ENCODE measurements around the gene WSB2.

WSB2 gene

GRCh38 chr12:118046430-118046829, 14.5 kb downstream of the WSB2 start:
- Histone ChIP-seq H4K20me1 (ENCODE audit: control insufficient read depth, insufficient read depth, low read depth, low read length) (no peaks in the 10 kb centered on the region), H3F3A (ENCODE audit: control insufficient read depth, insufficient read depth) (no peaks in the 10 kb centered on the region), H3K27me3 (ENCODE audit: control insufficient read depth, low read length) (no peaks in the 10 kb centered on the region), H3K4me3 (ENCODE audit: low read length) (no peak overlapping the region), H3K9me3 (ENCODE audit: control insufficient read depth, insufficient read depth, low read length) (no peaks in the 10 kb centered on the region), H3K27ac (ENCODE audit: low read depth, low read length) (no peak overlapping the region), H3K36me3 (ENCODE audit: control insufficient read depth, low read length) (no peaks in the 10 kb centered on the region), H3K79me2 (ENCODE audit: control insufficient read depth, low read length) (no peaks in the 10 kb centered on the region), H3K4me1 (ENCODE audit: control insufficient read depth, low read length) (no peaks in the 10 kb centered on the region), H3K9me2 (replicated peaks; ENCODE audit: control insufficient read depth, low read length) (no peaks in the 10 kb centered on the region), H3K4me2 (ENCODE audit: low read length) (no peak overlapping the region)
- TF ChIP-seq EZH2phosphoT487 (IDR thresholded peaks at IDR 0.05; ENCODE audit: borderline replicate concordance, low read length), result no peak
- no peak for TF ChIP-seq CTCF (IDR thresholded peaks at IDR 0.05; ENCODE audit: low read depth, low read length, poor library complexity, severe bottlenecking)

GRCh38 chr12:118044577-118044976, 16.4 kb downstream of the WSB2 start:
- Histone ChIP-seq H3F3A (ENCODE audit: control insufficient read depth, insufficient read depth) (no peaks in the 10 kb centered on the region), H3K9me3 (ENCODE audit: control insufficient read depth, insufficient read depth, low read length) (no peaks in the 10 kb centered on the region), H3K79me2 (ENCODE audit: control insufficient read depth, low read length) (no peaks in the 10 kb centered on the region), H3K27me3 (ENCODE audit: control insufficient read depth, low read length) (no peaks in the 10 kb centered on the region), H3K4me3 (ENCODE audit: low read length) (no peak overlapping the region), H3K4me2 (ENCODE audit: low read length) (no peak overlapping the region), H4K20me1 (ENCODE audit: control insufficient read depth, insufficient read depth, low read depth, low read length) (no peaks in the 10 kb centered on the region), H3K4me1 (ENCODE audit: control insufficient read depth, low read length) (no peaks in the 10 kb centered on the region), H3K9me2 (replicated peaks; ENCODE audit: control insufficient read depth, low read length) (no peaks in the 10 kb centered on the region), H3K36me3 (ENCODE audit: control insufficient read depth, low read length) (no peaks in the 10 kb centered on the region), H3K27ac (ENCODE audit: low read depth, low read length) (no peak overlapping the region)
- TF ChIP-seq CTCF (IDR thresholded peaks at IDR 0.05; ENCODE audit: low read depth, low read length, poor library complexity, severe bottlenecking) (no peak), EZH2phosphoT487 (IDR thresholded peaks at IDR 0.05; ENCODE audit: borderline replicate concordance, low read length) (no peak)

GRCh38 chr12:118044075-118044474, 16.9 kb downstream of the WSB2 start:
- H3K27ac ChIP-seq (ENCODE audit: low read depth, low read length), result no peak overlapping the region
- no peak overlapping the region for H3K4me2 ChIP-seq (ENCODE audit: low read length)
- TF ChIP-seq EZH2phosphoT487 (IDR thresholded peaks at IDR 0.05; ENCODE audit: borderline replicate concordance, low read length), result no peak
- no peaks in the 10 kb centered on the region for H3K79me2 ChIP-seq (ENCODE audit: control insufficient read depth, low read length)
- no peaks in the 10 kb centered on the region for H4K20me1 ChIP-seq (ENCODE audit: control insufficient read depth, insufficient read depth, low read depth, low read length)
- no peak overlapping the region for H3K4me3 ChIP-seq (ENCODE audit: low read length)
- H3F3A ChIP-seq (ENCODE audit: control insufficient read depth, insufficient read depth), result no peaks in the 10 kb centered on the region
- no peaks in the 10 kb centered on the region for H3K9me2 ChIP-seq (replicated peaks; ENCODE audit: control insufficient read depth, low read length)
- no peaks in the 10 kb centered on the region for H3K36me3 ChIP-seq (ENCODE audit: control insufficient read depth, low read length)
- no peaks in the 10 kb centered on the region for H3K27me3 ChIP-seq (ENCODE audit: control insufficient read depth, low read length)
- H3K4me1 ChIP-seq (ENCODE audit: control insufficient read depth, low read length), result no peaks in the 10 kb centered on the region
- no peaks in the 10 kb centered on the region for H3K9me3 ChIP-seq (ENCODE audit: control insufficient read depth, insufficient read depth, low read length)

- no peak for TF ChIP-seq EZH2phosphoT487 (IDR thresholded peaks at IDR 0.05; ENCODE audit: borderline replicate concordance, low read length)
- no peak for TF ChIP-seq CTCF (IDR thresholded peaks at IDR 0.05; ENCODE audit: low read depth, low read length, poor library complexity, severe bottlenecking)
- no peak overlapping the region for H3K27ac ChIP-seq (ENCODE audit: low read depth, low read length)
Observed at GRCh38 chr12:118042091-118042490, 18.9 kb downstream of the WSB2 start.

More at GRCh38 chr12:118042091-118042490, 18.9 kb downstream of the WSB2 start:
- no peaks in the 10 kb centered on the region for H3K79me2 ChIP-seq (ENCODE audit: control insufficient read depth, low read length)
- no peak overlapping the region for H3K4me2 ChIP-seq (ENCODE audit: low read length)
- no peaks in the 10 kb centered on the region for H3K27me3 ChIP-seq (ENCODE audit: control insufficient read depth, low read length)
- no peaks in the 10 kb centered on the region for H3K36me3 ChIP-seq (ENCODE audit: control insufficient read depth, low read length)
- no peaks in the 10 kb centered on the region for H3K9me3 ChIP-seq (ENCODE audit: control insufficient read depth, insufficient read depth, low read length)
- no peaks in the 10 kb centered on the region for H3K4me1 ChIP-seq (ENCODE audit: control insufficient read depth, low read length)
- no peaks in the 10 kb centered on the region for H4K20me1 ChIP-seq (ENCODE audit: control insufficient read depth, insufficient read depth, low read depth, low read length)
- H3F3A ChIP-seq (ENCODE audit: control insufficient read depth, insufficient read depth), result no peaks in the 10 kb centered on the region
- H3K4me3 ChIP-seq (ENCODE audit: low read length), result no peak overlapping the region
- H3K9me2 ChIP-seq (replicated peaks; ENCODE audit: control insufficient read depth, low read length), result no peaks in the 10 kb centered on the region

Data from DOHH2 (cell line).